ENCODE results near the gene SLC17A2.
A peak's percentile ranks its signal among the peaks of the same experiment; 100 is the strongest.

Gene SLC17A2

DNA sequence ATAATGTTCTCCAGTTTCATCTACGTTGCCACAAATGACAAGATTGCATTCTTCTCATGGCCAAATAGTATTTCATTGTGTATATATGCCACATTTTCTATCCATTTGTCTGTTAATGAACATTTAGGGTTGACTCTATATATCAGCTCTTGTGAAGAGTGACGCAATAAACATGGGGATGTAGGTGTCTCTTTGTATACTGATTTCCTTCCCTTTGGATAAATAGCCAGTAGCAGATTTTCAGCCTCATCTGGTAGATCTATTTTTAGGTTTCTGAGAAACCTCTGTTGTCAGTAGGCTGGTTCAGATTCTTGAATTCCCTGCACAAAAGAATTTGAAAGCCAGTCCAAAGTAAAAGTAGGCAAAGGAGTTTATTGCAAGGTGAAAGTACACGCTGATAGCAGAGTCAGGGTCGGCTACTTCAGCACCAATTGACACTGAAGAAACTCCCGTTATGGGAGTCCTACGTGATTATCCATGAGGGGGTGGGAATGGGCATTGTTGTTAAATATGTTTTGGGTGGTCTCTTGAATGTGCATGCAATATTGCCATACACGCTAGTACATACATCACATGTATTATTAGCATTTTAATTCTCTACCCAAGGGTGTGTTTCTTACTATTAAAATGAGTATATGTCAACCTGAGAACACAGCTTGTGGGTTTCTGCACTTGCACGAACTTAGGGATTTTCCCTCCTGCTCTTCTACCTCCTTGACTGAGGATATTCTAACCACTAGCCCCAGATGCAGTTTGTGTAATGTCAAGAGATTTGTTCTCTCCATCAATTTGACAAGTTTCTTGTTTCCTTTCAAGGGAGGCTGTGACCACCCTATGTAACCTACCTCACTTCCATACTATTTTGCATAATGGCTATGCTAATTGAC lies 14.4 kb upstream of the SLC17A2 start:
- Histone ChIP-seq H3K4me2 (ENCODE audit: low read depth, low read length) (peak overlapping the region; percentile 53), H4K20me1 (ENCODE audit: insufficient read depth, low read length) (no peaks in the 10 kb centered on the region), H3K9ac (ENCODE audit: low read length) (no peak overlapping the region)

DNA sequence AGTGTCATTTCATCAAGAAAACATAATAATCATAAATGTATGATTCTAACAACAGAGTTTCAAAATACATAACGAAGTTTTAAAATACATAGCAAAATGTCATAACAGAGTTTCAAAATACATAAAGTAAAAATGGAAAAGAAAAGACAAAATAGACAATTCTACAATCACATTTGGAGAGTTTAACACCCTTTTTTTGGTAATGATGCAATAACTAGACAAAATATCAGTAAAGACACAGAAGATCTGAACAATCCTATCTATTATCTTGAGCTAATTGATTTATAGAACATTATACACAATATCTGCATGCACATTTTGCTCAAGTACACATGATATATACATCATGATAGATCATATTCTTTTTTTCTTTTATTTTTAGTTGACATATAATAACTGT lies 13.4 kb upstream of the SLC17A2 start:
- no peak overlapping the region for H3K27ac ChIP-seq (ENCODE audit: low read length)
- no peak for DNase-seq
- H3K4me2 ChIP-seq (ENCODE audit: low read depth, low read length): no peak overlapping the region
- H3K4me3 ChIP-seq (ENCODE audit: low read length): no peak overlapping the region
- H2AFZ ChIP-seq (ENCODE audit: low read length): no peak overlapping the region
- TF ChIP-seq EZH2phosphoT487 (IDR thresholded peaks at IDR 0.05; ENCODE audit: low read length): no peak
- TF ChIP-seq, protein P1, sequence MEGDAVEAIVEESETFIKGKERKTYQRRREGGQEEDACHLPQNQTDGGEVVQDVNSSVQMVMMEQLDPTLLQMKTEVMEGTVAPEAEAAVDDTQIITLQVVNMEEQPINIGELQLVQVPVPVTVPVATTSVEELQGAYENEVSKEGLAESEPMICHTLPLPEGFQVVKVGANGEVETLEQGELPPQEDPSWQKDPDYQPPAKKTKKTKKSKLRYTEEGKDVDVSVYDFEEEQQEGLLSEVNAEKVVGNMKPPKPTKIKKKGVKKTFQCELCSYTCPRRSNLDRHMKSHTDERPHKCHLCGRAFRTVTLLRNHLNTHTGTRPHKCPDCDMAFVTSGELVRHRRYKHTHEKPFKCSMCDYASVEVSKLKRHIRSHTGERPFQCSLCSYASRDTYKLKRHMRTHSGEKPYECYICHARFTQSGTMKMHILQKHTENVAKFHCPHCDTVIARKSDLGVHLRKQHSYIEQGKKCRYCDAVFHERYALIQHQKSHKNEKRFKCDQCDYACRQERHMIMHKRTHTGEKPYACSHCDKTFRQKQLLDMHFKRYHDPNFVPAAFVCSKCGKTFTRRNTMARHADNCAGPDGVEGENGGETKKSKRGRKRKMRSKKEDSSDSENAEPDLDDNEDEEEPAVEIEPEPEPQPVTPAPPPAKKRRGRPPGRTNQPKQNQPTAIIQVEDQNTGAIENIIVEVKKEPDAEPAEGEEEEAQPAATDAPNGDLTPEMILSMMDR (IDR thresholded peaks at IDR 0.05; ENCODE audit: low read length): no peak
- no peak for TF ChIP-seq EZH2 (optimal IDR thresholded peaks at IDR 0.05; ENCODE audit: low read depth, low read length)
- no peaks in the 10 kb centered on the region for H4K20me1 ChIP-seq (ENCODE audit: insufficient read depth, low read length)
- H3K79me2 ChIP-seq (ENCODE audit: low read length): no peaks in the 10 kb centered on the region
- H3F3A ChIP-seq (ENCODE audit: insufficient read depth, low read length): peaks cover 4% of the 10 kb centered on the region; the same call in 1 of the 2 replicates
- no peak overlapping the region for H3K9ac ChIP-seq (ENCODE audit: low read length)
- no peaks in the 10 kb centered on the region for H3K27me3 ChIP-seq (replicated peaks; ENCODE audit: insufficient read depth, low read length)
- no peaks in the 10 kb centered on the region for H3K36me3 ChIP-seq (replicated peaks; ENCODE audit: insufficient read depth, low read length)
- H3K9me2 ChIP-seq (replicated peaks; ENCODE audit: insufficient read depth, low read length): no peaks in the 10 kb centered on the region
- H3K9me3 ChIP-seq (replicated peaks; ENCODE audit: insufficient read depth, low read length): no peaks in the 10 kb centered on the region
- H3K4me1 ChIP-seq (ENCODE audit: low read length): peaks cover 30% of the 10 kb centered on the region

More for the DNA sequence above, 14.4 kb upstream of the SLC17A2 start:
- H3K79me2 ChIP-seq (ENCODE audit: low read length): no peaks in the 10 kb centered on the region
- no peaks in the 10 kb centered on the region for H3K9me2 ChIP-seq (replicated peaks; ENCODE audit: insufficient read depth, low read length)
- no peaks in the 10 kb centered on the region for H3K9me3 ChIP-seq (replicated peaks; ENCODE audit: insufficient read depth, low read length)
- no peaks in the 10 kb centered on the region for H3K27me3 ChIP-seq (replicated peaks; ENCODE audit: insufficient read depth, low read length)
- DNase-seq: peak; percentile 67
- peaks cover 25% of the 10 kb centered on the region for H3K4me1 ChIP-seq (ENCODE audit: low read length)
- TF ChIP-seq EZH2phosphoT487 (IDR thresholded peaks at IDR 0.05; ENCODE audit: low read length) (no peak), EZH2 (optimal IDR thresholded peaks at IDR 0.05; ENCODE audit: low read depth, low read length) (no peak)
- TF ChIP-seq, protein P1 (IDR thresholded peaks at IDR 0.05; ENCODE audit: low read length): no peak
- no peak overlapping the region for H2AFZ ChIP-seq (ENCODE audit: low read length)
- H3K4me3 ChIP-seq (ENCODE audit: low read length): no peak overlapping the region; the same call in 1 of the 2 replicates
- H3F3A ChIP-seq (ENCODE audit: insufficient read depth, low read length): peaks cover 3% of the 10 kb centered on the region; the same call in 1 of the 2 replicates
- no peak overlapping the region for H3K27ac ChIP-seq (ENCODE audit: low read length)
- no peaks in the 10 kb centered on the region for H3K36me3 ChIP-seq (replicated peaks; ENCODE audit: insufficient read depth, low read length)

DNA sequence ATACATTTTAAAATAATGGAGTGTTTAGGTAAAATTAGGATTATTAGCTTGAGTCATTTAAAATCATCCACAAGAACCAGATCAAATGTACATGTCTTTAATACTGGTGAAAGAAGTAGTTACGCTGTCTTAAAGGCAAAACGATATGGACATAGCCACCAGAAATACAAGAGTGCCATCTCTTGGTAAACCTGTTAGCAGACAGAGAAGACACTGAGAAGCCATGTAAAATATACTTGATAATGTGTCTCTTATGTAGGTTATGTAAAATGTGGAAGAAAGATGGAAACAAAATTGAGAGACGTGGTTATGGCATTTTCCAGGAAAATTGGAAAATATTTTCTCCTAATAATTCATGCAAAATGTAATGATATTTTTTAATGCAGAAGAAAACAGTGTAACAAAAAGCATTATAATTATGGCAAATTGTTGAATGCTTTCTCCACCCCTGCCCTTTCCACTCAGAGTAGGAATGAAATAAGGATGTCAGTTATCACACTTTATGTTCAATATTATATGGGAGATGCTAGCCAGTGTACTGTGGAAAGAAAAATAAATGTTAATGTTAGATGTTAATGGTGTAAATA lies 12.2 kb upstream of the SLC17A2 start:
- no peak overlapping the region for H3K4me3 ChIP-seq (ENCODE audit: low read length)
- H3F3A ChIP-seq (ENCODE audit: insufficient read depth, low read length): peaks cover 4% of the 10 kb centered on the region; the same call in 1 of the 2 replicates
- H3K9ac ChIP-seq (ENCODE audit: low read length): no peak overlapping the region
- no peak overlapping the region for H3K4me2 ChIP-seq (ENCODE audit: low read depth, low read length)
- no peak overlapping the region for H2AFZ ChIP-seq (ENCODE audit: low read length)
- H3K27me3 ChIP-seq (replicated peaks; ENCODE audit: insufficient read depth, low read length): no peaks in the 10 kb centered on the region
- H3K9me2 ChIP-seq (replicated peaks; ENCODE audit: insufficient read depth, low read length): no peaks in the 10 kb centered on the region
- peak; percentile 28 for DNase-seq
- no peaks in the 10 kb centered on the region for H3K36me3 ChIP-seq (replicated peaks; ENCODE audit: insufficient read depth, low read length)
- no peaks in the 10 kb centered on the region for H4K20me1 ChIP-seq (ENCODE audit: insufficient read depth, low read length)
- peaks cover 30% of the 10 kb centered on the region for H3K4me1 ChIP-seq (ENCODE audit: low read length)
- TF ChIP-seq, protein P1 (IDR thresholded peaks at IDR 0.05; ENCODE audit: low read length): peak; percentile 52
- no peak for TF ChIP-seq EZH2phosphoT487 (IDR thresholded peaks at IDR 0.05; ENCODE audit: low read length)
- no peaks in the 10 kb centered on the region for H3K9me3 ChIP-seq (replicated peaks; ENCODE audit: insufficient read depth, low read length)
- no peak overlapping the region for H3K27ac ChIP-seq (ENCODE audit: low read length)
- no peaks in the 10 kb centered on the region for H3K79me2 ChIP-seq (ENCODE audit: low read length)
